ENCODE data around the gene ACTN3. TPM values are rescaled to one million over a fixed set of nuclear protein-coding genes. Genes with fewer than 3 reads are reported as not detected.
"Not testable (repeated sequence)": the region's sequence is repeated elsewhere in the genome, so short reads cannot be mapped to it uniquely, and the experiment has no call there.

Gene ACTN3
- total RNA-seq, 8 experiments from 2014 or later, result 0.05 to 0.18 (median 0.10) TPM; not detected in 4

DNA sequence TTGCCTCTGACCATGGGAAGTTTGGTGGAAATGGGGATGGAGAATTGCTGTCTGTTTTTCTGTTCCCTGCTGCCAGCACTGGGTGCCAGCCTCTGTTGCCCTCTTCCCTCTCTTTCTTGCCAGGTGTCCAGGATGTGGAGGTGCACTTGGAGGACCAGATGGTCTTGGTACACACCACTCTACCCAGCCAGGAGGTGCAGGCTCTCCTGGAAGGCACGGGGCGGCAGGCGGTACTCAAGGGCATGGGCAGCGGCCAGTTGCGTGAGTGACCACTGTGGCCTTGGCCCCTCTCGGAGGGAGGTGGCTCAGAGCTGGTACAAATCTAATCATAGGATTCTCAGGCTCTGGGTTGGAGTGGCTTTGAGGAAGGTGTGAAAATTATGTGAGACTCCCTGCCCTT lies 52.3 kb downstream of the ACTN3 start:
- Histone ChIP-seq H3K27ac (no peak overlapping the region), H3K4me1 (replicated peaks in 1 of 2) (peaks cover 4 to 17% of the 10 kb centered on the region in 2 donors), H3K4me3 (no peak overlapping the region)
- WGBS, 10 experiments, result 90% methylated on average over 2 of the region's 6 CpGs; no CpG with 5 or more reads in 9 of the 10 experiments
- no peak for ATAC-seq (replicated peaks in 6 of 8)
- in situ Hi-C loops (cut with MboI; ENCODE audit: low pct_unique_long_range_greater_than_20kb in 2 of 9, low sequenced_read_pairs in 9 of 9, unreplicated experiment in 9 of 9), result no loop called here

DNA sequence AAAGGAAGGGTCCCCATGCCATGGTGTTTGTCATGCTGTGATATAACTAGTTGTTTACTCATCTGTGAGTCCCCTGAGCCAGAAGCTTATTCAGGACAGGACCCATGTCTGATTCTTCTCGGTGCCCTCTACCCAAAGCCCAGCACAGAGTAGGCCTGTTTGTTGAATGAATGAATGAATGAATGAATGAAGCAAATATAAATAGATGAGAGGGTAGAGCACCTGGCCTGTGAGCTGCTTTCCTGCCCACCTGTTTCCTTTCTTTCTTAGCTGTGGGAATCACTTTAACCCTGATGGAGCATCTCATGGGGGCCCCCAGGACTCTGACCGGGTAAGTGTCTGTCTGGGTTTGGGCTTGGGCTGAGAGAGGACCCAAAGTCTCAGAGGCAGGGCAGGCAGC lies 53.5 kb downstream of the ACTN3 start:
- in situ Hi-C loops (cut with MboI; ENCODE audit: low pct_unique_long_range_greater_than_20kb in 2 of 9, low sequenced_read_pairs in 9 of 9, unreplicated experiment in 9 of 9), result no loop called here
- H3K27ac ChIP-seq, result no peak overlapping the region

DNA sequence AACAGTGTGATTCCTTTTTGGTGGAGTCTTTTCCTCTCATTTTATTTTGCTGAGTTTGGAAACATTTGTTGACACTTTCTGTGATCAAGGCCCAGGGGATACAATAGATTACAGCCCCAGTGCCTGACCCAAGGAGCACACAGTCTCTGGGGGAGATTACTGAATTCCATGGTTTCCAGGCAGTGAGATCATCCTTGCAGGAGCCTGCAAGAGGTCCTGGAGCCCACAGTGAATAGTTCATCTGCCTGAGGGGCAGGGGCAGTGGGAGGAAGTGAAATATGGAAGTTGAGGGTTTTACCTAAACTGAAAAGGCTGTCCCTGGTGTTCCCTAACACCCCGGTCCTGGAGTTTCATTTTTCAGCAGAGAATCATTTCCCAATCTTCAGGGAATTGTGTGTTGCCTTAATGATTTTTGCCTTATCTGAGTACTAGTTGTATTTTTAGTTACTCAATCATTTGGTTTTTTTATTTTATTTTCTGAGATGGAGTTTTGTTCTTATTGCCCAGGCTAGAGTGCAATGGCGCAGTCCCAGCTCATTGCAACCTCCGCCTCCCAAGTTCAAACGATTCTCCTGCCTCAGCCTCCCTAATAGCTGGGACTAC lies 54.0 kb downstream of the ACTN3 start:
- in situ Hi-C loops (cut with MboI; ENCODE audit: low pct_unique_long_range_greater_than_20kb in 2 of 9, low sequenced_read_pairs in 9 of 9, unreplicated experiment in 9 of 9), result no loop called here
- H3K27ac ChIP-seq, result no peak overlapping the region
- no peak overlapping the region for H3K4me3 ChIP-seq
- ATAC-seq (replicated peaks in 6 of 8), result peak in 1 of 8 experiments; percentile 50
- H3K4me1 ChIP-seq (replicated peaks in 1 of 2), result peaks cover 0 to 2% of the 10 kb centered on the region in 2 donors
- WGBS, 10 experiments, result 89 to 100% (median 99%) methylated on average over 1 to 4 of the region's 4 CpGs

More for the DNA sequence above, 53.5 kb downstream of the ACTN3 start:
- H3K4me3 ChIP-seq, result no peak overlapping the region
- peaks cover 0 to 7% of the 10 kb centered on the region in 2 donors for H3K4me1 ChIP-seq (replicated peaks in 1 of 2)
- WGBS, 10 experiments, result 80 to 100% (median 100%) methylated on average over 1 to 2 of the region's 2 CpGs; no CpG with 5 or more reads in 3 of the 10 experiments
- ATAC-seq (replicated peaks in 6 of 8), result no peak

DNA sequence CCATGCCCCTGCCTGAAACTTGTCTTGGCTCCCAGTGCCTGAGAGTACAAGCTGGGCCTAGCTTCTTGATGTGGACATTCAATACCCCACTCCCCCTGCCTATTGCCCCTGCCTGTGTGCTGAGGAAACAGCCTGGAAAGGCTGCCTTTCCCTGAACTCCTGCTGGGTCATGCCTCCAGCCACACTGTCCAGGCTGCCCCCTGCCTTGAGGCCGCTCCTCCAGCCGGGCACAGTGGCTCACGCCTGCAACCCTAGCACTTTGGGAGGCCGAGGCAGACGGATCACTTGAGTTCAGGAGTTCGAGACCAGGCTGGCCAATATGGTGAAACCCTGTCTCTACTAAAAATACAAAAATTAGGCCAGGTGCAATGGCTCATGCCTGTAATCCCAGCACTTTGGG lies 56.4 kb downstream of the ACTN3 start:
- in situ Hi-C loops (cut with MboI; ENCODE audit: low pct_unique_long_range_greater_than_20kb in 2 of 9, low sequenced_read_pairs in 9 of 9, unreplicated experiment in 9 of 9), result no loop called here
- no peaks in the 10 kb centered on the region for H3K4me1 ChIP-seq (replicated peaks in 1 of 2)
- no peak overlapping the region for H3K4me3 ChIP-seq
- no peak for ATAC-seq (replicated peaks in 6 of 8)
- WGBS, 10 experiments, result 80 to 100% (median 87%) methylated on average over 2 to 4 of the region's 6 CpGs; no CpG with 5 or more reads in 6 of the 10 experiments
- no peak overlapping the region for H3K27ac ChIP-seq

DNA sequence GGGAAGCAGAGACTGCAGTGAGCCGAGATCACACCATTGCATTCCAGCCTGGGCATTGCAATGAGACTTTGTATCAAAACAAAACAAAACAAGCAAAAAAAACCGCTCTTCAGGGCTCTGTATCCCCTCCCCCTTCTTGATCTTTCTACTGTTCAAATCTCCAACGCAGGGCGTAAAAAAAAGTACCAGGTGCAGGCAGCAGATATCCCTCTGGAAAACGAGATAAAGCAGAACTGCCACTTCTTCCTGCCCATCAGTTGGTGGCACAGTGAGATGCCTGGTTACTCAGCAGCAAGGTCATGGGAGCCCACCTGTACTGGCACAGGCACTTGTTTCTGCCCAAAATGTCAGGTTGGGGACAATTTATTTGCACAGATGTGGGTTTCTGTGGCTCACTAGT lies 57.5 kb downstream of the ACTN3 start:
- no peak for ATAC-seq (replicated peaks in 6 of 8)
- in situ Hi-C loops (cut with MboI; ENCODE audit: low pct_unique_long_range_greater_than_20kb in 2 of 9, low sequenced_read_pairs in 9 of 9, unreplicated experiment in 9 of 9), result no loop called here
- H3K4me1 ChIP-seq (replicated peaks in 1 of 2), result no peaks in the 10 kb centered on the region
- no peak overlapping the region for H3K4me3 ChIP-seq
- H3K27ac ChIP-seq, result no peak overlapping the region
- WGBS, 10 experiments, result 82 to 95% (median 89%) methylated on average over 2 to 5 of the region's 5 CpGs; no CpG with 5 or more reads in 3 of the 10 experiments

DNA sequence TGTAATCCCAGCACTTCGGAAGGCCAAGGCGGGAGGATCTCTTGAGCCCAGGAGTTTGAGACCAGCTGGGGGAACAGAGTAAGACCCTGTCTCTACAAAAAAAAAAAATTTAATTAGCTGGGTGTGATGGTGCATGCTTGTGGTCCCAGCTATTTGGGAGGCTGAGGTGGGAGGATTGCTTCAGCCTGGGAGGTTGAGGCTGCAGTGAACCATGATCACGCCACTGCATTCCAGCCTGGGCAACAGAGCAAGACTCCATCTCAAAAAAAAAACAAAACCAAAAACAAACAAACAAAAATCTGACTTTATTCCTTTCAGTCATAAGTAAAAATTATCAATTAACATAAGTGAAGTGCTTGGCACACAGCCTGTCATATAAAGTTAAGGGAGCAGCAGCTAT lies 59.9 kb downstream of the ACTN3 start:
- H3K27ac ChIP-seq; ATAC-seq (replicated peaks in 6 of 8); H3K4me1 ChIP-seq (replicated peaks in 1 of 2); H3K4me3 ChIP-seq; in situ Hi-C loops (cut with MboI; ENCODE audit: low pct_unique_long_range_greater_than_20kb in 2 of 9, low sequenced_read_pairs in 9 of 9, unreplicated experiment in 9 of 9): not testable (repeated sequence)
- WGBS, 10 experiments, result 94 to 100% (median 100%) methylated on average over 1 to 3 of the region's 3 CpGs; no CpG with 5 or more reads in 6 of the 10 experiments

DNA sequence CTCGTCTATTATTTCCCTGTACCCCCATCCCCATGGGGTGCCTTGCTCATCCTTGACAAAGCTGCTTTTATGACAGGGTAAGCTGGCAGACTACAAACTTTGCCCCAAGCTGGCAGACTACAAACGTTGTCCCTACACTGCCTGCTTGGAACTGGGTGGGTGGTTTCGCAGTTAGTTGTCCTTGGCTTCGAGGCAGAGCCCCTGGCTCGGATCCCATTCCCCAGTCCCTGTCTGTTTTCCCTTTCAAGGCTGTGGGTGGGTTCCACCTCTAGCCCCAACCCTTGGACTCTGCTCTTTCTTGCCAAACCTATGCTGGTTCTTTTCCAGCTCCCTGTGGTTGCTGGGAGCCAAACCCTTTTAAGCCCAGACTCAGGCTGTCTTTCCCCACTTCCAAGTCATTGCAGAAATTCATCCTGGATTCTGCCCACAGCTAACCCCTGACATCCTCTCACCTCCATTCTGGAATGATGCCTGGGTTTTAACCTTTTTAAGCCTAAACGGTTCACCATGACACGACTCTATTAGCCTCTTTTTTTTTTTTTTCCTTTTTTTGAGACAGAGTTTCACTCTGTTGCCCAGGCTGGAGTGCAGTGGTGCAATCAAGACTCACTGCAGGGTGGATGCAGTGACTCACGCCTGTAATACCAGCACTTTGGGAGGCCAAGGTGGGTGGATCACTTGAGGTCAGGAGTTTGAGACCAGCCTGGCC lies 60.6 kb downstream of the ACTN3 start:
- in situ Hi-C loops (cut with MboI; ENCODE audit: low pct_unique_long_range_greater_than_20kb in 2 of 9, low sequenced_read_pairs in 9 of 9, unreplicated experiment in 9 of 9), result no loop called here
- peak in 3 of 8 experiments; percentile 76 to 96 (median 94) for ATAC-seq (replicated peaks in 6 of 8)
- no peak overlapping the region for H3K27ac ChIP-seq
- H3K4me1 ChIP-seq (replicated peaks in 1 of 2), result no peaks in the 10 kb centered on the region
- no peak overlapping the region for H3K4me3 ChIP-seq
- WGBS, 10 experiments, result 0 to 100% (median 55%) methylated on average over 1 to 4 of the region's 8 CpGs; no CpG with 5 or more reads in 1 of the 10 experiments

DNA sequence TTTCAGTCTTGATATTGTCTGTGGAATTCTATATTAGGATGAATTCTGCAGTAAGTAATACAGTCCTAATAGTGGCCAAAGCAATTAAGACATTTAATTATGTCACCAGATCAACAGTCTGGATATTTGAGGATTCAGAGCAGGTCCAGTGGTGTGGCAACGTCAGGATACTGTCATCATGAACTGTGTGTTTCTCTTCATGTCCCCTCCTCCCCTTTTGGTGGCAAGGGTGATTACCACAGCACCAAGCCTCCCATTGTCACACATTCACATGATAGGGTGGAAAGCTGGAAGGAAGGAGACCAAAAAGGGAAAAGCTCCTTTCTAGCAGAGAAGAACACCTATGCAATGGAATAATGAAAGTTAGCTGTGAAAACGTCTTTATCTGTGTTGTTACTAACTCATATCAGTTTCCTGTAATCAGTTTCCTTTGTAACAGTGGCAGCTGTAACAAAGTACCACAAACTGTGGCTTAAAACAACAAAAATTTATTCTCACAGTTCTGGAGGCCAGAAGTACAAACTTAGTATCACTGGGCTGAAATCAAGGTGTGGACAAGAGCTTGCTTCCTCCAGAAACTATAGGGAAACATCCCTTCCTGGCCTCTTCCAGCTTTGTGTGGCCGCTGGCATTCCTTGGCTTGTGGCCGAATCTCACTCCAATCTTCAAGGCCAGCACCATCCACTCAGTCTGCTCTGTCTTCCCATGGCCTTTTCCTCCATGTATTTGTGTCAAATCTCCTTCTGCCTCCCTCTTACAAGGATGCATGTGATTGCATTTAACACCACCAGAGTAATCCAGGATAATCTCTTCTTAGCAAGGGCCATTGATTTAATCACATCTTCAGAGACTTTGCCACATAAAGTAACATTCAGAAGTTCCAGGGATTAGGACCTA lies 63.3 kb downstream of the ACTN3 start:
- Histone ChIP-seq H3K4me3 (no peak overlapping the region), H3K27ac (no peak overlapping the region), H3K4me1 (replicated peaks in 1 of 2) (no peaks in the 10 kb centered on the region)
- WGBS, 10 experiments, result 0 to 93% (median 72%) methylated on average over 1 to 4 of the region's 4 CpGs; no CpG with 5 or more reads in 1 of the 10 experiments
- in situ Hi-C loops (cut with MboI; ENCODE audit: low pct_unique_long_range_greater_than_20kb in 2 of 9, low sequenced_read_pairs in 9 of 9, unreplicated experiment in 9 of 9), result no loop called here
- ATAC-seq (replicated peaks in 6 of 8), result no peak

DNA sequence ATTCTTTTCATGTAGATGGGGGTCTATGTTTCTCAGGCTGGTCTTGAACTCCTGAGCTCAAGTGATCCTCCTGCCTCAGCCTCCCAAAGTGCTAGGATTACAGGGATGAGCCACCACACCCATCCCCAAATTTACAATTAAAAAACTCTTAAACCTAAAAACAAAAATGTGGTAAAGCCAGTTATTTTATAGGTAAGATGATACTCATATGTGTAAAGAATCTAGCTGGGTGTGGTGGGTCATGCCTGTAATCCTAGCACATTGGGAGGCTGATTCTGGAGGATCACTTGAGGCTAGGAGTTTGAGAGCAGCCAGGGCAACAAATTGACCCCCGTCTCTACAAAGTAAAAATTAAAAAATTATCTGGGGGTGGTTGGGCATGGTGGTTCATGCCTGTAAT lies 65.8 kb downstream of the ACTN3 start:
- in situ Hi-C loops (cut with MboI; ENCODE audit: low pct_unique_long_range_greater_than_20kb in 2 of 9, low sequenced_read_pairs in 9 of 9, unreplicated experiment in 9 of 9), result no loop called here
- no peak overlapping the region for H3K4me3 ChIP-seq
- no peak for ATAC-seq (replicated peaks in 6 of 8)
- H3K4me1 ChIP-seq (replicated peaks in 1 of 2), result peaks cover 3% of the 10 kb centered on the region in 2 donors
- H3K27ac ChIP-seq, result no peak overlapping the region
- WGBS, 10 experiments, result 83 to 100% methylated on average over 1 of the region's 1 CpG; no CpG with 5 or more reads in 8 of the 10 experiments

Other genes starting within 250 kb of the ACTN3 start
- 100 to 1,000 TPM in 1 of 8 experiments, 10 to 100 TPM in 1, 1 to 10 TPM in 3, under 1 TPM in 3; 0.27 to 126 (median 3.8) TPM for gene CD248, start 229.9 kb upstream of the ACTN3 start, total RNA-seq
- 10 to 100 TPM in 1 of 8 experiments, 1 to 10 TPM in 5, under 1 TPM in 2; 0.60 to 24.5 (median 4.4) TPM for gene RIN1, start 210.5 kb upstream of the ACTN3 start, total RNA-seq
- gene BRMS1, start 201.8 kb upstream of the ACTN3 start, total RNA-seq, result 10 to 100 TPM; 17.5 to 55.5 (median 34.7) TPM
- 100 to 1,000 TPM in 1 of 8 experiments, 10 to 100 TPM in 7; 18.8 to 161 (median 44.9) TPM for gene B4GAT1, start 199.3 kb upstream of the ACTN3 start, total RNA-seq
- gene SLC29A2, start 175.1 kb upstream of the ACTN3 start, total RNA-seq, result 10 to 100 TPM in 2 of 8 experiments, 1 to 10 TPM in 5, under 1 TPM in 1; 0.56 to 15.7 (median 3.5) TPM
- gene NPAS4, start 125.9 kb upstream of the ACTN3 start, total RNA-seq, result 10 to 100 TPM in 1 of 8 experiments, 1 to 10 TPM in 2, under 1 TPM in 5; 0.10 to 19.1 (median 0.32) TPM
- 10 to 100 TPM; 19.5 to 66.0 (median 25.3) TPM for gene MRPL11, start 108.1 kb upstream of the ACTN3 start, total RNA-seq
- gene PELI3, start 80.0 kb upstream of the ACTN3 start, total RNA-seq, result 10 to 100 TPM in 5 of 8 experiments, 1 to 10 TPM in 3; 5.4 to 16.9 (median 11.1) TPM
- 10 to 100 TPM; 26.3 to 74.9 (median 35.4) TPM for gene DPP3, start 66.5 kb upstream of the ACTN3 start, total RNA-seq
- 10 to 100 TPM; 20.7 to 54.3 (median 27.6) TPM for gene BBS1, start 36.3 kb upstream of the ACTN3 start, total RNA-seq
- gene ZDHHC24, start 855 bp upstream of the ACTN3 start, total RNA-seq, result 10 to 100 TPM in 2 of 8 experiments, 1 to 10 TPM in 6; 5.2 to 12.7 (median 8.4) TPM
- 10 to 100 TPM in 5 of 8 experiments, 1 to 10 TPM in 3; 5.4 to 46.1 (median 22.8) TPM for gene CTSF, start 21.7 kb downstream of the ACTN3 start, total RNA-seq
- gene CCDC87, start 46.2 kb downstream of the ACTN3 start, total RNA-seq, result under 1 TPM; 0.36 to 0.96 (median 0.67) TPM
- gene CCS, start 46.3 kb downstream of the ACTN3 start, total RNA-seq, result 10 to 100 TPM; 29.6 to 61.9 (median 36.6) TPM
- gene RBM14, start 69.7 kb downstream of the ACTN3 start, total RNA-seq, result 10 to 100 TPM; 31.7 to 88.4 (median 49.3) TPM
- 100 to 1,000 TPM; 122 to 311 (median 170) TPM for gene RBM4, start 91.8 kb downstream of the ACTN3 start, total RNA-seq
- gene RBM4B, start 131.0 kb downstream of the ACTN3 start, total RNA-seq, result 10 to 100 TPM; 14.9 to 59.5 (median 47.7) TPM
- 10 to 100 TPM in 7 of 8 experiments, 1 to 10 TPM in 1; 2.4 to 99.4 (median 62.6) TPM for gene SPTBN2, start 182.3 kb downstream of the ACTN3 start, total RNA-seq